Neural cell (in vitro differentiated cells): ENCODE results near the gene EPC1. TPM values are rescaled to one million over a fixed set of nuclear protein-coding genes. Genes with fewer than 3 reads are reported as not detected.

Source experiments
- H2AFZ ChIP-seq: fragments of 200-600, 300-800 bp; sonication (generic), shearing (Covaris generic); 2 replicates; pipeline ENCODE4 v1.6.0; 2014; ENCODE audit warnings: low read depth, mild to moderate bottlenecking, antibody characterized with exemption, low read length, moderate library complexity
- H3F3A ChIP-seq: fragments of 200-600 bp; shearing (Covaris generic); 2 replicates; pipeline ENCODE4 v1.6.1; 2016; ENCODE audit warnings: mild to moderate bottlenecking, moderate library complexity, mixed read lengths, antibody characterized with exemption, low read length; ENCODE audit not compliant: insufficient read depth, poor library complexity, severe bottlenecking
- H3K27ac ChIP-seq: fragments of 200-600, 300-800 bp; sonication (generic), shearing (Covaris generic); 2 replicates; pipeline ENCODE4 v1.5.1; 2014; ENCODE audit warnings: mild to moderate bottlenecking, low read length, moderate library complexity
- H3K27me3 ChIP-seq: fragments of 300-800, 200-600 bp; sonication (generic), shearing (Covaris generic); 2 replicates; pipeline ENCODE4 v1.6.0; 2014; ENCODE audit warnings: mild to moderate bottlenecking, low read depth, low read length, moderate library complexity; ENCODE audit not compliant: insufficient read depth
- H3K36me3 ChIP-seq: fragments of 300-800, 200-600 bp; sonication (generic), shearing (Covaris generic); 2 replicates; pipeline ENCODE4 v1.5.1; 2014; ENCODE audit warnings: mild to moderate bottlenecking, antibody characterized with exemption, low read length, moderate library complexity; ENCODE audit not compliant: insufficient read depth
- H3K4me2 ChIP-seq: fragments of 300-800, 200-600 bp; sonication (generic), shearing (Covaris generic); 2 replicates; pipeline ENCODE4 v1.6.0; 2014; ENCODE audit warnings: mild to moderate bottlenecking, low read length
- H3K4me3 ChIP-seq: fragments of 300-800, 200-600 bp; sonication (generic), shearing (Covaris generic); 2 replicates; pipeline ENCODE4 v1.5.1; 2014; ENCODE audit warnings: mild to moderate bottlenecking, low read length, moderate library complexity
- H3K79me2 ChIP-seq: fragments of 200-600 bp; shearing (Covaris generic); replicated peaks from 2 replicates; pipeline ENCODE4 v1.6.0; 2014; ENCODE audit warnings: mild to moderate bottlenecking, low read length, moderate library complexity; ENCODE audit not compliant: insufficient read depth
- H3K9ac ChIP-seq: fragments of 300-800, 200-600 bp; sonication (generic), shearing (Covaris generic); 2 replicates; pipeline ENCODE4 v1.6.1; 2016; ENCODE audit warnings: mild to moderate bottlenecking, low read length, mixed read lengths
- H3K9me2 ChIP-seq: fragments of 200-600 bp; shearing (Covaris generic); 2 replicates; pipeline ENCODE4 v1.6.1; 2016; ENCODE audit warnings: mild to moderate bottlenecking, low read length, mixed read lengths; ENCODE audit not compliant: insufficient read depth
- H3K9me3 ChIP-seq: fragments of 200-600, 300-800 bp; sonication (generic), shearing (Covaris generic); 2 replicates; pipeline ENCODE4 v1.6.1; 2016; ENCODE audit warnings: mild to moderate bottlenecking, mixed run types, low read length, moderate library complexity, mixed read lengths
- H4K20me1 ChIP-seq: fragments of 200-600 bp; shearing (Covaris generic); 2 replicates; pipeline ENCODE4 v1.6.1; 2016; ENCODE audit warnings: mild to moderate bottlenecking, mixed run types; ENCODE audit not compliant: insufficient read depth
- CTCF ChIP-seq: fragments of 450-650 bp; IDR thresholded peaks from 2 replicates; pipeline ENCODE4 v1.5.1; 2014; ENCODE audit warnings: antibody characterized with exemption, mild to moderate bottlenecking, moderate library complexity; ENCODE audit not compliant: poor library complexity, severe bottlenecking
- EP300 ChIP-seq: fragments of 450-650 bp; conservative IDR thresholded peaks from 2 replicates; pipeline ENCODE4 v1.6.1; 2014; ENCODE audit warnings: antibody characterized with exemption, mild to moderate bottlenecking, moderate library complexity; ENCODE audit not compliant: poor library complexity, severe bottlenecking
- EZH2 ChIP-seq: fragments of 200-600, 300-800 bp; shearing (Covaris generic), sonication (generic); IDR thresholded peaks from 2 replicates; pipeline ENCODE4 v1.6.1; 2014; ENCODE audit warnings: antibody characterized with exemption, low read length, borderline replicate concordance, mild to moderate bottlenecking; ENCODE audit not compliant: insufficient read depth, poor library complexity, severe bottlenecking
- MXI1 ChIP-seq: fragments of 450-650 bp; conservative IDR thresholded peaks from 2 replicates; pipeline ENCODE4 v1.6.1; 2014; ENCODE audit warnings: antibody characterized with exemption, mild to moderate bottlenecking; ENCODE audit not compliant: poor library complexity, severe bottlenecking
- POLR2AphosphoS5 ChIP-seq: IDR thresholded peaks from 2 replicates; pipeline ENCODE4 v1.6.1; 2012
- RAD21 ChIP-seq: fragments of 450-650 bp; conservative IDR thresholded peaks from 2 replicates; pipeline ENCODE4 v1.6.1; 2014; ENCODE audit warnings: antibody characterized with exemption, mild to moderate bottlenecking, moderate library complexity
- REST ChIP-seq: IDR thresholded peaks from 2 replicates; pipeline ENCODE4 v1.6.1; 2012; ENCODE audit warnings: borderline replicate concordance
- SMC3 ChIP-seq: fragments of 450-650 bp; conservative IDR thresholded peaks from 2 replicates; pipeline ENCODE4 v1.6.1; 2014; ENCODE audit warnings: antibody characterized with exemption, mild to moderate bottlenecking, moderate library complexity; ENCODE audit not compliant: poor library complexity
- TAF1 ChIP-seq: IDR thresholded peaks from 2 replicates; pipeline ENCODE4 v1.6.1; 2012; ENCODE audit warnings: low read depth
- polyA plus RNA-seq: library from polyadenylated mRNA; depleted of rRNA; stranded (reverse); fragments of >200 nt; gene quantifications from 2 replicates; pipeline ENCODE4 v1.2.3, GENCODE V29; 2014

Gene EPC1
- polyA plus RNA-seq, 1 donor from 2014 or later, result 137 TPM

GRCh38 chr10:32381165-32381564, 34.2 kb upstream of the EPC1 start:
- no peaks in the 10 kb centered on the region for H3K27me3 ChIP-seq
- H3K4me2 ChIP-seq, result no peak overlapping the region
- no peaks in the 10 kb centered on the region for H3K9me2 ChIP-seq
- no peaks in the 10 kb centered on the region for H4K20me1 ChIP-seq
- H3K9ac ChIP-seq, result no peak overlapping the region
- H3K4me3 ChIP-seq, result no peak overlapping the region
- peaks cover 5% of the 10 kb centered on the region for H3F3A ChIP-seq
- H3K9me3 ChIP-seq, result no peaks in the 10 kb centered on the region
- H3K27ac ChIP-seq, result no peak overlapping the region
- TF ChIP-seq POLR2AphosphoS5 (no peak), REST (no peak), RAD21 (no peak), EP300 (no peak), SMC3 (no peak), CTCF (no peak), MXI1 (no peak), EZH2 (no peak), TAF1 (no peak)
- H3K79me2 ChIP-seq, result peaks cover 24% of the 10 kb centered on the region
- no peak overlapping the region for H2AFZ ChIP-seq
- no peaks in the 10 kb centered on the region for H3K36me3 ChIP-seq

GRCh38 chr10:32379950-32380551, 33.1 kb upstream of the EPC1 start:
- Histone ChIP-seq H3K79me2 (peaks cover 35% of the 10 kb centered on the region), H3K9me3 (no peaks in the 10 kb centered on the region), H3K4me3 (peak overlapping the region; percentile 77), H3K27me3 (no peaks in the 10 kb centered on the region), H2AFZ (no peak overlapping the region), H3K9me2 (no peaks in the 10 kb centered on the region), H3K9ac (peak overlapping the region; percentile 84), H3K4me2 (peak overlapping the region; percentile 71), H3K27ac (peak overlapping the region; percentile 96), H4K20me1 (no peaks in the 10 kb centered on the region), H3K36me3 (no peaks in the 10 kb centered on the region), H3F3A (peaks cover 5% of the 10 kb centered on the region)
- TF ChIP-seq SMC3 (no peak), RAD21 (no peak), EZH2 (no peak), TAF1 (no peak), CTCF (no peak), EP300 (no peak), REST (no peak), MXI1 (no peak), POLR2AphosphoS5 (no peak)
